ENCODE data around the gene PAX8. TPM values are rescaled to one million over a fixed set of nuclear protein-coding genes. Genes with fewer than 3 reads are reported as not detected.

PAX8 gene
- total and polyA plus RNA-seq, 10 of the 15 experiments (the other 5 are each of a cell fraction or from before 2014, with no cell fraction given) = 0.16 to 2.5 (median 0.97) TPM

DNA sequence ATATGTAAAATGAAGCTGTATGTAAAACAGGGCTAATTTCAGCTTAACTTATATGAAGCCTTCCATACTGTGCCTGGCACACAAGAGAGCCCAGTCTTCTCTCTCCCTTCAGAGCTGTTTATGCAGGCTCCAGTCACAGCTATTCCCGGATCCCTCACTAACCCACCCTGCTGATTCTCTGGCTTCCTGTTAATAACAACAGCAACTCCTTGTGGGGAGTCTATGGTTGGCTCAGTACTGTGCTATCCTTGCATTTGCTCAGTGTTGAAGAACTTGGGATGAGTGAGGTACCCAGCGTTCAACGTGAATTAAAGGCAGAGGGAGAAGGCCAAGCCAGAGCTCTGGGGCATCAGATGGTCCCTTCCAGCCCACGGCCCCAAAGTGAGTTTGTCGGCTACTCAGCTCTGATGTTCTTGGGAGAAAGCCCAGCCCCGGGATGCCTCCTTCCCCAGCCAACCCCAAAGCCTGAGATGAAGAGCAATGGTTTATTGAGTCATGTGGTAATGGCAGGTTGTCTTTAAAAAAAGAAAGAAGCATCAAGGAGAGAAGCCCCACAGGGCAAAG lies 61.7 kb downstream of the PAX8 start (continued):
- TF ChIP-seq MYB (IDR thresholded peaks at IDR 0.05; ENCODE audit: borderline replicate concordance, low read depth, low read length) (no peak), PML (IDR thresholded peaks at IDR 0.05; ENCODE audit: low read length) (no peak), SRF (IDR thresholded peaks at IDR 0.05; ENCODE audit: low read depth in 2 of 2, low read length in 2 of 2) (no peak), CHD4 (IDR thresholded peaks at IDR 0.05) (no peak), BCL3 (IDR thresholded peaks at IDR 0.05; ENCODE audit: borderline replicate concordance, insufficient read depth, low read depth, low read length, poor library complexity, severe bottlenecking) (no peak), NRF1 (conservative IDR thresholded peaks at IDR 0.05; ENCODE audit: low read depth, low read length) (no peak), SREBF1 (IDR thresholded peaks at IDR 0.05; ENCODE audit: low read length) (no peak), CBX5 (IDR thresholded peaks at IDR 0.05; ENCODE audit: low read depth) (no peak)

- BruUV-seq (replicated peaks) = no TSS peak
- Histone ChIP-seq H3K27ac (ENCODE audit: control insufficient read depth, insufficient read depth) (no peak overlapping the region), H3K9me3 (replicated peaks; ENCODE audit: control insufficient read depth, insufficient read depth, low read length) (no peaks in the 10 kb centered on the region), H3K79me2 (ENCODE audit: control insufficient read depth, insufficient read depth, low read length) (no peaks in the 10 kb centered on the region), H3K4me2 (ENCODE audit: control insufficient read depth, insufficient read depth) (no peak overlapping the region), H3K27me3 (replicated peaks in 1 of 2; ENCODE audit: control insufficient read depth in 2 of 2, insufficient read depth in 2 of 2, low read length in 1 of 2) (no peaks in the 10 kb centered on the region; a peak in 1 of 4 replicates), H3K4me1 (ENCODE audit: control insufficient read depth, insufficient read depth, low read length) (peaks cover 5% of the 10 kb centered on the region; the same call in 1 of the 2 replicates), H3K4me3 (no peak overlapping the region), H3K9ac (ENCODE audit: control insufficient read depth, insufficient read depth, low read length) (no peak overlapping the region), H2AFZ (ENCODE audit: control insufficient read depth, low read depth, low read length) (no peak overlapping the region), H4K20me1 (ENCODE audit: control insufficient read depth, insufficient read depth) (no peaks in the 10 kb centered on the region), H3K36me3 (ENCODE audit: control insufficient read depth in 2 of 2, insufficient read depth in 2 of 2, low read length in 1 of 2) (no peaks in the 10 kb centered on the region)
- intact Hi-C loops (cut with micrococcal nuclease; ENCODE audit: unreplicated experiment) (no loop called here), in situ Hi-C loops (cut with MboI) (no loop called here)
- ATAC-seq (no peak), DNase-seq (ENCODE audit: low read depth, low spot score) (no peak), FAIRE-seq (no peak)
- ChIA-PET SMC1A (ENCODE audit: uncharacterized antibody, unreplicated experiment) (interaction anchor here (0.9 to 2.4 kb wide), 4 partner anchors 12 to 75 kb away, joined by 3 to 11 read pairs (median 4); no protein-coding TSS in a partner anchor), POLR2A (interaction anchor here (0.6 kb wide), 1 partner anchor 174 kb away, joined by 4 read pairs; no protein-coding TSS in a partner anchor), CTCF (interaction anchor here (0.8 to 1.9 kb wide), 5 partner anchors 12 to 79 kb away, joined by 3 to 20 read pairs (median 6); no protein-coding TSS in a partner anchor), RAD21 (ENCODE audit: unreplicated experiment) (interaction anchor here (1.9 kb wide), 1 partner anchor 78 kb away, joined by 8 read pairs; no protein-coding TSS in a partner anchor)
- TF ChIP-seq JUNB (IDR thresholded peaks at IDR 0.05) = no peak
- no peak for TF ChIP-seq SUPT20H (IDR thresholded peaks at IDR 0.05; ENCODE audit: borderline replicate concordance, control insufficient read depth, low read depth, low read length)
- TF ChIP-seq BCLAF1 (IDR thresholded peaks at IDR 0.05) = no peak
- 27% methylated on average over 2 of the region's 2 CpGs for WGBS (ENCODE audit: insufficient coverage, insufficient replicate concordance, low lambda C conversion rate, missing lambda C conversion rate)
Measured at GRCh38 chr2:113216321-113216720, 62.4 kb downstream of the PAX8 start.

Measured in GM12878 (cell line).